Fibroblast of lung (primary cell): ENCODE measurements around the gene SUGP2. TPM values are rescaled to one million over a fixed set of nuclear protein-coding genes. Genes with fewer than 3 reads are reported as not detected.

Source experiments
- DNase-seq, 2 donors: peaks; one replicate each; pipeline versions ENCODE4 v3.0.0 to v3.0.0-alpha.2; 2010; ENCODE audit warnings: low read depth in 2 of 2
- H2AFZ ChIP-seq: 2 replicates; pipeline ENCODE4 v1.5.1; 2012; ENCODE audit warnings: low read length, control low read depth, inconsistent platforms
- H3K27ac ChIP-seq: 2 replicates; pipeline ENCODE4 v1.5.1; 2011; ENCODE audit warnings: low read length, control low read depth; ENCODE audit not compliant: insufficient read depth
- H3K27me3 ChIP-seq: 2 replicates; pipeline ENCODE4 v1.5.1; 2011; ENCODE audit warnings: mild to moderate bottlenecking, low read length; ENCODE audit not compliant: control insufficient read depth, insufficient read depth
- H3K36me3 ChIP-seq: 2 replicates; pipeline ENCODE4 v1.5.1; 2011; ENCODE audit warnings: low read length; ENCODE audit not compliant: control insufficient read depth, insufficient read depth
- H3K4me1 ChIP-seq: 2 replicates; pipeline ENCODE4 v1.5.1; 2011; ENCODE audit warnings: low read length; ENCODE audit not compliant: control insufficient read depth, insufficient read depth; ENCODE audit errors: extremely low read depth
- H3K4me2 ChIP-seq: 2 replicates; pipeline ENCODE4 v1.5.1; 2011; ENCODE audit warnings: low read length, control low read depth; ENCODE audit not compliant: insufficient read depth; ENCODE audit errors: extremely low read depth
- H3K4me3 ChIP-seq, 4 experiments: fragments of 200-600 bp in 1 of 4; sonication (generic) in 1 of 4; replicated peaks in 1 of 4; 2 replicates each; pipeline ENCODE4 v1.5.1; 2011 to 2016; ENCODE audit warnings: low read length in 4 of 4, low read depth in 3 of 4, mild to moderate bottlenecking in 3 of 4, control low read depth in 2 of 4, inconsistent platforms in 1 of 4, mixed read lengths in 1 of 4; ENCODE audit not compliant: insufficient read depth in 1 of 4; ENCODE audit errors: control extremely low read depth in 1 of 4
- H3K79me2 ChIP-seq: 2 replicates; pipeline ENCODE4 v1.5.1; 2012; ENCODE audit warnings: mild to moderate bottlenecking, low read length, inconsistent platforms; ENCODE audit not compliant: control insufficient read depth, insufficient read depth
- H3K9ac ChIP-seq: 2 replicates; pipeline ENCODE4 v1.5.1; 2011; ENCODE audit warnings: mild to moderate bottlenecking, low read length, control low read depth; ENCODE audit not compliant: insufficient read depth
- H3K9me3 ChIP-seq: 2 replicates; pipeline ENCODE4 v1.5.1; 2012; ENCODE audit warnings: low read depth, low read length; ENCODE audit not compliant: control insufficient read depth, insufficient read depth
- H4K20me1 ChIP-seq: 2 replicates; pipeline ENCODE4 v1.5.1; 2011; ENCODE audit warnings: low read length; ENCODE audit not compliant: control insufficient read depth, insufficient read depth; ENCODE audit errors: extremely low read depth
- CTCF ChIP-seq, 2 donors: IDR thresholded peaks in 1 of 2; conservative IDR thresholded peaks in 1 of 2; 1 replicate in 1 of 2; 2 replicates in 1 of 2; pipeline ENCODE4 v1.5.1; 2011 to 2012; ENCODE audit warnings: low read length in 2 of 2, control low read depth in 1 of 2, inconsistent platforms in 1 of 2, low read depth in 1 of 2, mild to moderate bottlenecking in 1 of 2
- EZH2 ChIP-seq: IDR thresholded peaks from 2 replicates; pipeline ENCODE4 v1.5.1; 2012; ENCODE audit warnings: low read length, control low read depth, mild to moderate bottlenecking; ENCODE audit errors: missing control alignments
- polyA plus RNA-seq, 2 donors: library from polyadenylated mRNA; depleted of rRNA in 1 of 2; stranded (reverse) in 1 of 2; unstranded in 1 of 2; fragments of >200 nt; gene quantifications; 2 replicates each; pipeline ENCODE4 v1.2.1, GENCODE V29; 2011 to 2012; ENCODE audit warnings: missing spikeins in 1 of 2
- total RNA-seq: library from RNA; depleted of rRNA; stranded (reverse); fragments of >200 nt; gene quantifications from 2 replicates; pipeline ENCODE4 v1.2.1, GENCODE V29; 2014

SUGP2 gene
- total and polyA plus RNA-seq, 2 donors (not counting 1 experiment from before 2014, with no cell fraction given): 29.2 to 31.4 TPM

DNA sequence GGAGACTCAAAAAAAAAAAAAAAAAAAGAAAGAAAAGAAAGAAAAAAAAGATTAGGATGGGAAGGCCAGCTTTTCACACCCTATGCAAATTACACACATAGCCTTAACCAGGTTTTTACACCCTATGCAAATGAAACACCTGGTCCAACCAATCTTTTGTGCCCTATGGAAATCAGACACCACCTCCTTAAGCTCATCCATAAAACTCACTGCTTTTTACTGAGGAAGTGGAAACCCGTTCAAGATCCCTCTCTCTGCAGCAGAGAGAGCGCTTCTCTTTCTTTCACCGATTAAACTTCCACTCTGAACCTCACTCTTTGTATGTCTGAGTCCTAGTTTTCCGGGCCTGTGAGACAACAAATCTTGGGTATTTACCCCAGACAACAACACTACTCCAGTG lies 67.0 kb downstream of the SUGP2 start:
- peaks cover 9% of the 10 kb centered on the region for H3K4me1 ChIP-seq
- H3K79me2 ChIP-seq: no peaks in the 10 kb centered on the region
- peaks cover 3% of the 10 kb centered on the region for H3K27me3 ChIP-seq
- no peak overlapping the region for H3K4me2 ChIP-seq
- no peaks in the 10 kb centered on the region for H3K9me3 ChIP-seq
- H3K9ac ChIP-seq: no peak overlapping the region
- H3K4me3 ChIP-seq: no peak overlapping the region
- no peak for TF ChIP-seq EZH2
- TF ChIP-seq CTCF (conservative IDR thresholded peaks at IDR 0.05 in 1 of 2, IDR thresholded peaks at IDR 0.05 in 1 of 2; ENCODE audit: low read depth in 1 of 2, low read length in 2 of 2): no peak
- H2AFZ ChIP-seq: no peak overlapping the region
- no peak overlapping the region for H3K27ac ChIP-seq
- no peaks in the 10 kb centered on the region for H4K20me1 ChIP-seq
- H3K36me3 ChIP-seq: no peaks in the 10 kb centered on the region
- DNase-seq: no peak

GRCh38 chr19:18964121-18964520 lies 69.2 kb downstream of the SUGP2 start:
- no peak for TF ChIP-seq EZH2
- no peak for TF ChIP-seq CTCF (conservative IDR thresholded peaks at IDR 0.05 in 1 of 2, IDR thresholded peaks at IDR 0.05 in 1 of 2; ENCODE audit: low read depth in 1 of 2, low read length in 2 of 2)
- no peaks in the 10 kb centered on the region for H3K36me3 ChIP-seq
- H4K20me1 ChIP-seq: no peaks in the 10 kb centered on the region
- H3K27me3 ChIP-seq: peaks cover 3% of the 10 kb centered on the region
- peaks cover 4% of the 10 kb centered on the region for H3K4me1 ChIP-seq
- H2AFZ ChIP-seq: no peak overlapping the region
- H3K9ac ChIP-seq: no peak overlapping the region
- H3K79me2 ChIP-seq: no peaks in the 10 kb centered on the region
- H3K9me3 ChIP-seq: no peaks in the 10 kb centered on the region
- DNase-seq: no peak
- H3K4me3 ChIP-seq: no peak overlapping the region
- H3K27ac ChIP-seq: no peak overlapping the region
- H3K4me2 ChIP-seq: no peak overlapping the region

DNA sequence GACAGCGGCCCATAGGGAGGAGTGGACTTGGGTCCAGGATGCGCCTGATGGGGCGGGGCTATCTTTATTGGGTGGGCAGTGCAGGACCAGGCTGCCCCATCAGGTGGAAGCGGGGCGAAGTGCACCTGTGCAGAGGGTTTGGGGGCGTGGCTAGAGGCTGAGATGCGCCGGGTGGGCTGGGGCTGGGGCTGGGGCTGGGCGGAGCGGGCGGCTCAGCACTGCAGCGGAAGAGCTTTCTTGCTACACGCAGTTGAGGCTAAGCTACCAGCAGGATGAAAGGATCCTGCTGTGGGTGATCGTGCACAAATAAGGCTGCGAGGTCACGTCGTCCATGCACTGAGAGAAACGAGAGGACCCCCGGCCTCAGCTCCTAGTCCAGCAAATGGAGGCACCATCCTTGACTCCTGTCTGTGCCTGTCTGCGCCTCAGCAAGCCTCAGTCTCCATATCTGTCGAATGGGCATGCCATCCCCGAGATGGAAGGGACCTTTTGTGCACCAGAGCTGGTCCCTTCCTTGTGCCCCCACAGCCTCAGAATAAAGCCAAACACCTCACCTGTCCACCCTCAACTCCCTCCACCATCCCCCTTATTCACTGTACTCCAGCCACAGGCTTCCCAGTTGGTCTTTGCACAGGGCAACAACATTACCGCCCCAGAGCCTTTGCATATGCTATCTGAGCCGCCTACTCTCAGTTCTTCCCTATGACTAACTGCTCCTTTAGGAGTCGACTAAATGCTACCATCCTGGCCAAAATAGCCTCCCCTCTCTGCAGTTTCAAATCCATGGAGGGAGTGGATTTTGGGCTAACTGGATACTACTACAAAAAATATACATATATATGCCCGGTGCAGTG lies 71.3 kb downstream of the SUGP2 start:
- no peak for DNase-seq
- Histone ChIP-seq H3K36me3 (no peaks in the 10 kb centered on the region), H3K4me1 (no peaks in the 10 kb centered on the region), H3K27me3 (peaks cover 3% of the 10 kb centered on the region), H3K9ac (no peak overlapping the region), H3K9me3 (no peaks in the 10 kb centered on the region), H3K79me2 (no peaks in the 10 kb centered on the region), H3K27ac (no peak overlapping the region), H3K4me2 (no peak overlapping the region), H4K20me1 (no peaks in the 10 kb centered on the region), H3K4me3 (no peak overlapping the region), H2AFZ (no peak overlapping the region)
- TF ChIP-seq EZH2 (no peak), CTCF (conservative IDR thresholded peaks at IDR 0.05 in 1 of 2, IDR thresholded peaks at IDR 0.05 in 1 of 2; ENCODE audit: low read depth in 1 of 2, low read length in 2 of 2) (no peak)
